ENCODE measurements around the gene SUMO2. TPM values are rescaled to one million over a fixed set of nuclear protein-coding genes. Genes with fewer than 3 reads are reported as not detected.

The SUMO2 gene
- total and polyA plus RNA-seq, 9 of the 15 experiments (the other 6 are each of a cell fraction or from before 2014, with no cell fraction given): 157 to 733 (median 419) TPM

GRCh38 chr17:75182569-75183436 lies at the start of gene SUMO2 (continued):
- no peak for TF ChIP-seq PBX2 (CRISPR knock-in tag; IDR thresholded peaks at IDR 0.05; ENCODE audit: low read depth)
- TF ChIP-seq PBX2 (tag; conservative IDR thresholded peaks at IDR 0.05; ENCODE audit: low read depth): peak; percentile 30; the same call in 1 of the 2 replicates
- peak; percentile 99 for TF ChIP-seq ZNF589 (CRISPR knock-in tag; IDR thresholded peaks at IDR 0.05; ENCODE audit: low read depth)
- TF ChIP-seq E4F1 (CRISPR knock-in tag; IDR thresholded peaks at IDR 0.05; ENCODE audit: borderline replicate concordance): no peak
- no peak for TF ChIP-seq TCF7 (IDR thresholded peaks at IDR 0.05; ENCODE audit: borderline replicate concordance)
- TF ChIP-seq MYNN (IDR thresholded peaks at IDR 0.05): no peak
- TF ChIP-seq MYNN (CRISPR knock-in tag; IDR thresholded peaks at IDR 0.05): no peak
- peak; percentile 82 for TF ChIP-seq HDAC8 (tag; IDR thresholded peaks at IDR 0.05)
- no peak for TF ChIP-seq ZNF780A (CRISPR knock-in tag; IDR thresholded peaks at IDR 0.05)
- TF ChIP-seq ZFP30 (CRISPR knock-in tag; IDR thresholded peaks at IDR 0.05; ENCODE audit: borderline replicate concordance): no peak
- peak; percentile 98 for TF ChIP-seq DMBX1 (CRISPR knock-in tag; IDR thresholded peaks at IDR 0.05; ENCODE audit: borderline replicate concordance)
- TF ChIP-seq ZNF239 (CRISPR knock-in tag; IDR thresholded peaks at IDR 0.05): peak; percentile 68; the same call in 1 of the 2 replicates
- no peak for TF ChIP-seq TAF15 (IDR thresholded peaks at IDR 0.05; ENCODE audit: low read depth, low read length)
- peak; percentile 89 for TF ChIP-seq ELF4 (CRISPR knock-in tag; IDR thresholded peaks at IDR 0.05)
- TF ChIP-seq SNAPC5 (CRISPR knock-in tag; IDR thresholded peaks at IDR 0.05): no peak
- no peak for TF ChIP-seq CTCFL (IDR thresholded peaks at IDR 0.05; ENCODE audit: borderline replicate concordance, insufficient read depth, low read depth, low read length, poor library complexity, severe bottlenecking)
- TF ChIP-seq MAFK (IDR thresholded peaks at IDR 0.05; ENCODE audit: low read length): no peak
- peak; percentile 88 for TF ChIP-seq RBM25 (IDR thresholded peaks at IDR 0.05; ENCODE audit: low read depth, low read length, severe bottlenecking)
- 0 out of 2 replicates have a peak, but pooled peaks have one; percentile 54 for TF ChIP-seq NR3C1 (CRISPR knock-in tag; IDR thresholded peaks at IDR 0.05)
- TF ChIP-seq NRF1 (conservative IDR thresholded peaks at IDR 0.05 in 1 of 2, IDR thresholded peaks at IDR 0.05 in 1 of 2): peak; percentile 83 to 85

Measured in K562 (cell line).